GM19467 (cell line): ENCODE results near the gene RAD51B.

ENCODE experiments used
- ATAC-seq: cut with Tn5 transposase; IDR thresholded peaks from one replicate; pipeline ENCODE4 v1.9.1; 2021; ENCODE audit warnings: mild to moderate bottlenecking, moderate library complexity; ENCODE audit not compliant: unreplicated experiment

Gene RAD51B

DNA sequence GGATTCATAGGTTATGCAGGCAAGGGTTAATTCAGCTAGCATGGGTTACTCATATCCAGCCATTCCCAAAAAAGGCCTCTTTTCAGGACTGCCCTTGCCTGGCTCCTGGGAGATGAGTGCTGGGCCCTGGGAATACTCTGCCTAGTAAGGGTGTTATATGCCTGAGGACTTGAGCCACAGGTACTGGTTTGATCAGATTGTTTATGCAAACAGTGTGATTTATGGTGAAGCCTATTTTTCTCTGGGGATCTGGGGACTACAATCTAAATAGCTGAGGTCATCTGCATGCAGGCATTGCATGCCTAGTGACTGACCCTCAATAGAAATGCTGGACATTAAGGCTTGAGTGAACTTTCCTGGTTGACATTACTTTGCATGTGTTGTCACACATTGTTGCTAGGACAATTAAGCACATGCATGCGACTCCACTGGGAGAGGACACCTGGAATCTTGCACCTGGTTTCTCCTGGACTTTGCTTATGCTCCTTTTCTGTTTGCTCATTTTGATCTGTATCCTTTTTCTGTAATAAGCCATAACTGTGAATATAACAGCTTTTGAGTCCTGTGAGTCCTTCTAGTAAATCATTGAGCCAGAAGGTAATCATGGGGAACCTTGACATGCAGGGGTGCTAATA, 73.0 kb downstream of the RAD51B start:
- ATAC-seq, result no peak

DNA sequence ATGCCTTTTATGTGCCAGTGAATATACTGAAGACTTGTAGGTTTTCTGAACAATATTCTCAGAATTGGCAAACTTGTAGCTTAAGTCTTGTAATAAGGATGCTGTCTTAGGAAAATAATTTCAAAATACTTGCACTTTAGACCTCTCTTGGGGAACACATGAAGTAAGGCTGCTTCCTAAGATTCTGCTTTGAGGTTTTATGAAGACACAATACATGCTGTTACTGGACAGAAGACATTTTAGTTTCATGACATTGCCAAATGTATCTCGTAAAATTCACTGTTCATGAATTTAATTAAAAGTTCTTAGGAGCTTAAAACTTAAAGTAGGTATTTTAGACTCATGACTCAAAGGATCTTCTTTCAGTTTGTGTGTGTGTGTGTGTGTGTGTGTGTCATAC, 80.7 kb downstream of the RAD51B start:
- no peak for ATAC-seq

DNA sequence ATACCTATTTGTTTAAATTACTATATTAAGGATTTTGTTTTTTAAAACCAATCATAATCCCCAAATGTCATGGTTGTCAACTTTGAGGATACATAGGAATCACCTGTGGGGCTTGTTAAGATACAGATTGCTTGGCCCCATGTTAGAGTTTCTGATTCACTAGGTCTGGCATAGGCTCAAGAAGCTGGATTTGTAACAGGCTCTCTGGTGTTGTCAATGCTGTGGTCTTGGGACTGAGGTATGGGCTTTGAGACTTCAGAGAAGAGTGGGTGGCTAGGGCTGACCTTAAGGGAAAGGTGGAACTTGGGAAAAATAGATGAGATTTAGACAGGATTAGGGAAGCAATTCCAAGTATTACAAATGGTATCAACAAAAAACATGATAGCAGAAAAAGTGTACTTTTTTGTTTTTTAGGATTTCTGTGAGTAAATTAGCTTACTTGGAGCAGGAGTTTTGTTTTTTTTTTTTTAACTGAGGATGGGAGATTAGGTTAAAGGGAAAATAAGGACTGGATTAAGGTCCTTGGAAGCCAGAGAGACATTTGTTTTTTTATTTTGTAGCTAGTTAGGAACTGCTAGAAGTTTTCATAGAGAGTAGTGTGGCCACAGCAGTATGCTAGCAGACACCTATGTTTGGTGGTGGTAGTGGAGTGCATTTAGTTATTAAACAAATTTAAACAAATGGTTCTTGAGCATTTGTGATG, 88.6 kb downstream of the RAD51B start:
- no peak for ATAC-seq

DNA sequence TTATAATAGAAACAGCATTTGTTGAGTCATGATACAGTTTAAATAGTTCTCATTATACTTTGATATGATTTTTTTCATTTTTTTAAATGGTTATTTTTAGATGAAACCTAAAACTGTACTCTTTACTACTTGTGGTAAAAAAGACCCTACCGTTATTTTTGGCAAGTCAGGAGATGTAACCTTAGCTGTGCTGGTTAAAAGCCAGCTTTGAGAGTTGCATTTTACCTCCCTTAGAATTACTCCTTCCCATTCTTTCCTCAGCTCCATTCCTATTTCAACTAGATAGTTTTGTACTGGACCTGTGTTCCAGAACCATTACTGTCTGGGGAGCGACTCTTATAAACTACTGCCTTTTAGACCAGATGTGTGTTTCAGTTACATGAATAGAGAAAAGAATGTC, 92.0 kb downstream of the RAD51B start:
- no peak for ATAC-seq

DNA sequence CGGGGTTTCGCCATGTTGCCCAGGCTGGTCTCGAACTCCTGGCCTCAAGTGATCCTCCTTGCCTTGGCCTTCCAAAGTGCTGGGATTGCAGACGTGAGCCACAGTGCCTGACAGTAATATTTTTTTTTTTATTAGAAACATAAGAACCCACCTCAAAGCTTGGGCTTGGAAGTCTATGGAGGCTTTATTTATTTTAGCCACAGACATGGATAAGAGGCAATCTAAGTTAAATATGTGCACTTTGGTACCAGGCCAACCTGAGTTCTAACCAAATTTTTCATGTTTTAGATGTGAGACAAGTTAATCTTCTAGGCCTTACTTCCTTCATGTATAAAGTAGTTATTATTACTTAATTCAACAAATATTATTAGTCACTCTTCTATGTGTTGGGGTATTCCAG, 96.9 kb downstream of the RAD51B start:
- ATAC-seq, result no peak

DNA sequence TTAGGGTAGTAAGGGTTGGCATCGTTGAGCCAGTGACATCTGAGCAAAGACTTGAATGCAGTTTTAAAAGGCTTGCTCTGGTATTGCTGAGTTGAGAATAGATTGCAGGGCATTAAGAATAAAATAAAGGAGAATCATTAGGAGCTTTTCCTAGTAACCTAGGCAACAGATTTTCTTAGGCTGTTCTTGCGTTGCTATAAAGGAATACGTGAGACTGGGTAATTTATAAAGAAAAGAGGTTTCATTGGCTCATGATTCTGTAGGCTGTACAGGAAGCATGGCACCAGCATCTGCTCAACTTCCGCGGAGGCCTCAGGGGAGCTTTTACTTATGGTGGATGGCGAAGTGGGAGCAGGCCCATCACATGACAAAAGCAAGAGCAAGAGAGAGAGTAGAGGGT, 97.4 kb downstream of the RAD51B start:
- ATAC-seq, result no peak

DNA sequence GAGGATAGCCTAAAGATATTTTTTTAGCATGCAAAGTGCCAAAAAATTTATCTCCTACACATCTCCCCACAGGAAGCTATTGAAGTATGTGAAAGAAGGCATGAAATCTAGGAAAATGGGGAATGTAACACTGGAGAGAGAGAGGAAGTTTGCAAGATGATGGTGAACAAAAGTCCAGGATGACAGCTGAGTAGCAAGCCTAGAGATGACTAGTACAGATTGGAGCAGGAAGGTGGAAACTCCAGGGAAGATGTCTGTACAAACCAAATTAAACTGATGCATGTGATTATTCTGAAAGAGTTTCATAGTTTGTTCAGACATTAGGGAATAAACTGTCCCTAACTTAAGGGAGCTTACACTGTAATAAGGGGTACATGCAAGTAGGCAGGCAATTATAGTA, 99.3 kb downstream of the RAD51B start:
- ATAC-seq, result no peak

DNA sequence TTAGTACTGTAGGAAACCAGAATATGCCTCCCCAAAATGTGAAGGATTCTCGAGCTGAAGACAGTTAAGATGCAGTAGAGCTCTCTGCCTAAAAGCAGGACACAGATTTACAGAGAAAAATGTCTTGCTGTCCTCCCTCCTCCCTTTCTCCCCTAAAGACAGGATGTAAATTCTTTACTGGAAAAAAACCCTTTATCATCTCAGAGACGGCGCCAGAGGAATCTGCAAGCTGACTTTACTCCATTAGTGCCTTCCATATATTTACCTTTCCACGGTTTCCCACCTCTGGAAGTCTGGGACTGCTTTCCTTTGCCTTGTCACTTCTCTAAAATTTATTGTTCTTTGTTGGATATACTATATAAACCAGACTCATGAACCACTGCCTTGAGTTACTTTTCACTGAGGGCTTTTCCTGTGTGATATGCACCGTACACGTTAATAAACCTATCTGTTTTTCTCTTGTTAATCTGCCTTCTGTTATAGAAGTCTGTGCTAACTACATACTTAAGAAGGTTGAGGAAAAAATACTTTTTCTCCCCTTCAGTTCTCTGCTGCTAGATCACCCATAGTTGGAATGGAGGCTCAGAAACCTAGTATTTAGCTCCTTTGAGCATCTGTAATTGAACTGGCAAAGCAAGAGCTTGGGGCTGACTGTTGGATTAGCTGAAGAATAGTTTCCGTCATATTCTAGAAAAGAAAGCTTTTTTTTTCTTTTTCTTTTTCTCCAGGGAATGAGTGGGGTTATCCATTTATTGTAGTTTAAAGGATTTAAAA, 99.9 kb downstream of the RAD51B start:
- ATAC-seq, result no peak

DNA sequence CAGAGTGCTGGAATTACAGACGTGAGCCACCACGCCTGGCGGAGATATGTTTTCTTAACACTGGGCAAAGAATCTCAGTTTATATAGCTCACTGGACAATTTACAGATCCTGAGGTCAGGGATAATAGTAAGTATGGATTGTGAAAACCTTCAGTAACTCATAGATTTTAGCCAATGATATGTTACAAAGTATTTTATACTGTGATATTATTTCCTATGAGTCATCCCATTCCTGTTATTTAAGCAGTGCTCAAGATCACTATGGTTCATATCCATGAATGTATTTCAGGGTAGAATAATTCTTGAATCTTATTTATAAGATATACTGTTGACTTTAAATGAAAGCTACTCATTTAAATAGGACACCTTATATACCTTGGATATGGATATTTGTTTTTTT, 107.2 kb downstream of the RAD51B start:
- no peak for ATAC-seq

DNA sequence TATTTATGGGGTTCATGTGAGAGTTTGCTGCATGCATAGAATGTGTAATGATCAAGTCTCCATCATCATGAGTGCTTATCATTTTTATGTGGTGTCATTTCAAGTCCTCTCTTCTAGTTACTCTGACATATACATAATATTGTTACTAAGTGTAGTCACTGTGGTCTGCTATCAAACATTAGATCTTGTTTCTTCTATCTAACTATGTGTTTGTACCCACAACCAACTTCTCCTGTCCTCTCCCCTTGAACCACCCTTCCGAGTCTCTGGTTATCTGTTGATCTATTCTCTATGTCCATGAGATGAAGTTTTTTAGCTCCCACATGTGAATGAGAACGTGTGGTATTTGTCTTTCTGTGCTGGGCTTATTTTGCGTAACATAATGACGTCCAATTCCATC, 107.7 kb downstream of the RAD51B start:
- ATAC-seq, result no peak

DNA sequence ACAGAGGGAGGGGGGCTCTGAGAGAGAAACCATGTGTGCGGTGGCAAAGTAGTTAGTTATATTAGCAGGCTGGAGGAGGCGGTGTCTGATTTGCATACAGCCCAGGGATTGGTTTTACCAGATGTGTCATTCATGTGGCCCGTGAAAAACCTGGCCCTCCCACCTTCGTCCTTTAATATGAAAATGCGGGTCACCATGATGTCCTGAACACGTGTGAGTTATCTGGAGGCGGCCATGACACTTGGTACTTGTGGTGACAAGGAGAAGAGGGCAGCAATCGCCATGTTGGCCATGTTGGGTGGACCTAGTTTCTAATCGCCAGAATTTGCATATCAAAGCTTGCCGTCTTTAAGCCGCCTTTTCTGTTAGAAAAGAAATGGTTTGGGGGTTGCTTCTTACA, 108.8 kb downstream of the RAD51B start:
- no peak for ATAC-seq

DNA sequence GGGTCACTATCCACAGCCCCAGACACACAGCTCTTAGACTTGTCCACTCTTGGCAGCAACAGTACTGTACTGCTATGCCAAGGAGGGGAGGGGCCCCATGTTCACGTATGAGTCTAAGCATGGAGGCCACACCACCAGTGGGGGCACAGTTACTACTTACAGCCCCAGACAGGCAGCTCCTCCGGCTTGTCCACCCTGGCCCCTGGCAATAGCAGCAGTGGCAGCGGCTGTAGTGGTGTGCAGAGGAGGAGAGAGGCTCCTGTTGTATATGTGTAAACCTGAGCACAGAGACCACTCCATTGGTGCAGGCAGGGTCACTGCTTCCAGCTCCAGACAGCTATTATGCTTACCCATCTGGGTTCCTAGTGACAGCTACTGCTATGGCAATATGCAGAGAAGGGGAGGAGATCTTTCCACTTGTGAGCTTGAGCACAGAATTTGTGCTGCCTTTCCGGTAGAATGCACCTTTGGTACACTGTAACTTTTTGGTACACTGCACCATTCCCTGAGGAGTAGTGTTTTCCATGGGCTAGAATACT, 113.2 kb downstream of the RAD51B start:
- ATAC-seq, result no peak

DNA sequence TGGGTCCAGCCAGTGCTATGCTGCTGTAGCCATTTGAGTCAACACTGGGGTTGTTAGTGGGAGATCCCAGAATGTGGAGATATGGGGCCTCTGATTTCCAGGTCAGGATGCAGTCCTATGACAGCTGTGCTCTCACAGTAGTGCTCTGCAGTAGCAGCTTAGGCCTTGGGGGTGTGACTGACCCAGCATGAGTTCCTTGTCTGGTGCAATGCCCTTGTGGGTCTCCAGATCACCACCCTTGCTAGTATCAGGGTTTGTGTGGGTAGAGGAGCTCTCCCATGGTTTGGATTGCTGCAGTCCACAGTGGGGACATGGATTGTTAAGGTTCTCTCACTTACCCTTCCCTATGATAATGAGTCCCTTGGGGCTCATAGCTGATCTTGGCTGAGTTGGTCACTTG, 113.7 kb downstream of the RAD51B start:
- ATAC-seq, result no peak

DNA sequence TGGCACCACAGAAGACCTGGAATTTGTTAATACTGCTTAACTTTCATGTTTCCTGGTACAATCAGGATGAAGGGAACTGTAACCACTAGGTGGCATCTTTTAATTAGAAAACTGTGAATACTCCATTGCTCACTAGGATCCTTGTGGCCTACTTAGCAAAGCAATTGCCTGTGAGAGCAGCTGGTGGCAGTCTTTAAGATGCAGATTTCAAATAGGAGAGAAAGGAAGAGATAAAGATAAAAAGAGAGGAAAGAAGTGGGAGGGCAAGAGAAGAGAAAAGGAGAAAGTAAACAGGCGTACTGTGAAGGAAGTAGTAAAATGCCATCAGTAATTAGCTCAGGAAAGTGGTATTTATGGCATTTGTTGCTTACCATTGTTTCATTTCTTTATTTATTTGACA, 114.5 kb downstream of the RAD51B start:
- no peak for ATAC-seq

DNA sequence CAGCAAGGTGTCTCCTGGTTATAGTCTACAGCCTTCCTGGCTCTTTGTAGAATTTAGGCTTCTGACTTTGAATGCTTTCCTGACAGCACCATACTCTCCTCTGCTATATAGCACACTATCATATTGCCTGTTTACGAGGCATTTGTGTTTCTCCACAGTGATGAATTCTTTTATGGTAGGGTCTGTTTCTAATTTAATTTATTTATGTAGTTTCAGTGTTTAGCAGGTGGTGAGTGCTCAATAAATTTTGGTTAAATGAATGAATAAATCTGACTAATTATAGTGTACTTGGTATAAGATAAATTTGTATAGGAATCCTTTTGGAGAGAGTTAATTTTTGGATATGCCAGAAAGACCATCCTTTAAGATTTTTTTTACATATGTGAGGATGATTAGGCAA, 115.3 kb downstream of the RAD51B start:
- ATAC-seq, result no peak

DNA sequence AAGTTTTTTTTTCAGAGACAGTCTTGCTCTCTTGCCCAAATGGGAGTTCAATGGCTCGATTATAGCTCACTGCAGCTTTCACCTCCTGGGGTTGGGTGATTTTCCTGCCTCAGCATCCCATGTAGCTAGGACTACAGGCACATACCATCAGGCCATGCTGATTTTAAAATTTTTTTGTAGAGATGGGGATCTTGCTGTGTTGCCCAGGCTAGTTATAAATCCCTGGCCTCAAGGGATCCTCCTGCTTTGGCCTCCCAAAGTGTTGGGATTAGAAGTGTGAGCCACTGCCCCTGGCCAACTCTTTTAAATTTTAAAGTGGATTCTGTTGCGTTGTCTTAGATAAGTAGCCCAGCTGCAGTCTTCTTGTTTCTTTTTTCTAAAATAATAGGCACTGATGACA, 115.8 kb downstream of the RAD51B start:
- ATAC-seq, result no peak

DNA sequence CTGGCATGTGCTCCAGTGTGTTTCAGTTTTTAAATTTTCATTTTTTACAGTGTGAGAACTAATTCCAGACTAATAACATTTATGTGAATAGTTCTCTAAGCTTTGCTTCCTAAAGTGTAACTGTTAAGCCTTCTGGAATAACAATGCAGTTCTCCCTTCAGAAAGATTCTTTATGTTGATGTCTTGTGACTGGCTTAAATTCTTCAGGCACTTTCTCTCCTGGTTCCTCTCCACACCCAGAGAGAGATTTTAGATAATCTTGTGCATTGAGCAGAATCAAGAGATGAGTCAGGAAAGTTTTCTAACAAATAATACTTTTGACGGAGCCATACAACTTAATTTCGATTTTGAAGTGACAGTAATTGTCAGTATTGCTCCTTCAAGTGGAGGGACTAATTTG, 118.5 kb downstream of the RAD51B start:
- ATAC-seq, result no peak

DNA sequence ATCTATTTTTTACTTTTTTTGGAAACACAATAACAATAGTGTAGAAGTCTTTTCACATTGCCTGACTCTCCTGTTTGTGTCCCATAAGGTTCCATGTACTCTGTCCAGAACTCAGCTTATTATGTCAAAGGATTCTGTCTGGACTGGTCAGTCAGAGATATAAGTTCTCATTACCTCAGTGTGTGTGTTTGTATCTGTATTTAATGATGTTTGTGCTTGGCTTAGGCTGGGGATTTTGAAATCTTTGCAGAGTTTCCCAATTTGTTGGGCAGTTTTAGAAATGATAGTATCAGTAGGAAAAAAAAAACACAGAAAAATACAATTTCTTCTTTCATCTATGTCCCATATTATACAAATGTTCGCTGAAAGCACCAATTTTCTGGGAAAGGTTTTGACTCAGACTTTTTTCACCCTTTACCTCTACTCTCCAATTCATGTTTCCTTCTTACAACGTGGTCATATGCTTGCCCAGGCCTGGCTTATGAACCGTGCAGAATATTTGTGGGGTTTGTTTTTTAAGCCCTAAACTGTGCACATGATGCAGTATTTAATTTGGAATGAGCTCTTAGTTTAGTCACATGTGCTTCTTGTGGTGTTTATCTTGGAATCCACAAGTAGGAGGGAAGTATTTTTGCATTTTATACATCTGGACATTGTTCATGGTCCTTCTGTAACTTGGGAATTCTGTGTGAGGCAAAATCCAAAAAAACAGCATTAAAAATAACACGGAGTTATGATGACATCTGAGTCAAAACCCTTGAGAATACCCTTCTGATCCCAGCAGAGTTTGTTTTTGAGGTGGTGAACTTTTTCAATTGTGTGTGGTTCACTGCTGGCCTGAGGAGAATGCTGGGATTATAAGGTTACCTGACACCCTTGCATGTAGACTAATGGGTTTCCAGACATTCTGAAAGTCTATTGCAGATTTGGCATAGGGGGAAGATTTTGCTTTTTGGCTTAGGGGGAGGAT, 121.2 kb downstream of the RAD51B start:
- ATAC-seq, result no peak

DNA sequence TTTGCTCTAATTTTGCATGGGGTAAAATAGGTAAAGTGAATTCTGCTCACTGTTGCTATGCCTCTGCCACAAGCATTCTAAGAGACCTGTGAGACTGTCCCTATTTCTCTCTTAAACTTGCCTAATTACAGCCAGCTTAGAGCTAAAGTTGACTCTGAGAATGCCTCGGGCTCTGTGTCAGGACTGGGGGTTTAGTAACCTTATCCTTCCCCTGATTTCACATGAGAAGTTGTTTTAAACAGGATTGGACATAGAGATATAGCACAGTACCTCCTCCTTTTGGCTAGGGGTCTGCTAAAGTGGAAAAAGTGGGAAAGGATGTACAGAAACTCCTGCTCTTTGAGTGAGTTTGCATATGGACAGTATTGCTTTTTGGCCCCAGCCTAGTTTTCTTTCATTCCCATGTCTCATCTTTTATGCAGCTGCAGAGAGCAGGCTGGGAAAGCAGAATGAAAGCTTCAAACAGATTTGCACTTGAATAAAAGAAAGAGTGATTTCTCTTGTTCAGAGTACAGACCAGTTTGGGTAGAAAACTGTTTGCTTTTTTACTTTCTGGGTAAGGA, 122.0 kb downstream of the RAD51B start:
- ATAC-seq, result no peak

DNA sequence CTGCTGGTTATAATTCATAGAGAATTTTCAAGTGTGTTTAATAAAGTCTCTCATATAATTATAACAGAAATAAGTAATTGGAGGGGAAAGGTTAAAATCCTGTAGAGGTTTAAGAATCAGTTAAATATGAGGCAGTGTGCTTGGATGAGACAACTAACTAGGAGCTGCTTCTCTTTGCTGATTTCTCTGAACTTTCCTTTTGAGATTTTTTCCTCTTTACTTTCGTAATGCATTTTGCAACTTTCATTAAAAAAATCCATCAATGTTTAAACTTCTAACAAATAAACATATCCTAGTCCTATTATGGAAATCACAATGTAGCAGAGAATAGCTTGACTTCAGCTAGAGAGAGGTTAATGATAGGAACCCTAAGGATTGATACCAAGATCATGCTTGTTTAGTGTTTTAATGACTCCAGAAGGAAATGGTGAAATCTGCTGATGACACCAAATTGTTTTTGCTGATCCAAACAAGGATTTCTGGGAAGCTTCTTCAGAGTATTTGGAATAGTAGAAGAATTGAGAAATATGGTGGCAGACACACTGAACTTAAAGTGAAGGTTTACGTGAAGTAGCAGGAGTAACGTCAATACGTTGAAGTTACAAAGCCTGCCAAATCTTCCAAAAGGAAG, 122.6 kb downstream of the RAD51B start:
- no peak for ATAC-seq
